BJ (cell line): ENCODE data around the gene PHAF1. TPM values are rescaled to one million over a fixed set of nuclear protein-coding genes. Genes with fewer than 3 reads are reported as not detected.

Source experiments
- CTCF ChIA-PET: fragments of 350-600 bp; formaldehyde crosslinking; extraction: SDS; loops from one replicate; lab custom pipeline; 2021; ENCODE audit warnings: antibody characterized with exemption, inconsistent platforms; lab: Yijun Ruan, JAX
- POLR2A ChIA-PET: fragments of 300-600 bp; sonication (Branson Sonifier 250); formaldehyde crosslinking; extraction: SDS; loops from one replicate; lab custom pipeline; 2021; ENCODE audit warnings: antibody characterized with exemption; lab: Charles Lee
- DNase-seq: peaks from one replicate; pipeline ENCODE4 v3.0.0-alpha.2; 2011; ENCODE audit warnings: low read depth
- H3K27me3 ChIP-seq: 2 replicates; pipeline ENCODE4 v1.6.0; 2011; ENCODE audit warnings: low read length; ENCODE audit not compliant: control insufficient read depth, insufficient read depth
- H3K36me3 ChIP-seq: 2 replicates; pipeline ENCODE4 v1.5.1; 2011; ENCODE audit warnings: low read length; ENCODE audit not compliant: control insufficient read depth, insufficient read depth
- H3K4me3 ChIP-seq: 2 replicates; pipeline ENCODE4 v1.5.1; 2011; ENCODE audit warnings: low read depth, mild to moderate bottlenecking, control low read depth, low read length
- CTCF ChIP-seq: IDR thresholded peaks from 2 replicates; pipeline ENCODE4 v1.5.1; 2011; ENCODE audit warnings: low read depth, mild to moderate bottlenecking, control low read depth, inconsistent platforms, low read length, moderate library complexity; ENCODE audit not compliant: insufficient read depth
- polyA plus RNA-seq: library from polyadenylated mRNA; depleted of rRNA; stranded (reverse); fragments of >200 nt; gene quantifications from 2 replicates; pipeline ENCODE4 v1.2.3, GENCODE V29; 2011

The PHAF1 gene
- polyA plus RNA-seq, 1 experiment = 27.7 TPM

- DNase-seq = peak; percentile 36
- POLR2A ChIA-PET = interaction anchor here (0.6 to 0.7 kb wide), 2 partner anchors 226 to 227 kb away, joined by 4 read pairs; no protein-coding TSS in a partner anchor
Measured at GRCh38 chr16:67101311-67102082, 8.2 kb upstream of the PHAF1 start.

GRCh38 chr16:67104061-67104460 is 5.7 kb upstream of the PHAF1 start:
- no peak for DNase-seq
- peak; percentile 45 for TF ChIP-seq CTCF
- H3K4me3 ChIP-seq = no peak overlapping the region
- H3K36me3 ChIP-seq = no peaks in the 10 kb centered on the region; the same call in 1 of the 2 replicates
- ChIA-PET POLR2A (no interaction called here), CTCF (interaction anchor here (1.0 to 4.2 kb wide), 6 partner anchors 51 to 150 kb away, joined by 3 to 23 read pairs (median 4); partner anchors contain the start of genes FBXL8 and TRADD)
- no peaks in the 10 kb centered on the region for H3K27me3 ChIP-seq

More at GRCh38 chr16:67101311-67102082, 8.2 kb upstream of the PHAF1 start:
- Histone ChIP-seq H3K27me3 (no peaks in the 10 kb centered on the region), H3K4me3 (no peak overlapping the region), H3K36me3 (no peaks in the 10 kb centered on the region; the same call in 1 of the 2 replicates)
- no peak for TF ChIP-seq CTCF
- CTCF ChIA-PET = interaction anchor here (0.7 to 4.2 kb wide), 24 partner anchors 9 to 206 kb away, joined by 3 to 67 read pairs (median 4); partner anchors contain the start of genes B3GNT9 and CES4A

GRCh38 chr16:67104845-67105244 is 4.9 kb upstream of the PHAF1 start:
- no peak for DNase-seq
- ChIA-PET CTCF (interaction anchor here (1.2 kb wide), 1 partner anchor 55 kb away, joined by 3 read pairs; the partner anchor contains the start of genes FBXL8 and TRADD), POLR2A (no interaction called here)
- H3K4me3 ChIP-seq = no peak overlapping the region
- no peaks in the 10 kb centered on the region for H3K36me3 ChIP-seq
- no peaks in the 10 kb centered on the region for H3K27me3 ChIP-seq
- no peak for TF ChIP-seq CTCF

GRCh38 chr16:67105246-67105645 is 4.5 kb upstream of the PHAF1 start:
- ChIA-PET POLR2A (no interaction called here), CTCF (interaction anchor here (0.7 to 2.5 kb wide), 3 partner anchors 22 to 55 kb away, joined by 3 to 14 read pairs (median 4); partner anchors contain the start of genes FBXL8 and TRADD)
- no peak for TF ChIP-seq CTCF
- DNase-seq = no peak
- Histone ChIP-seq H3K27me3 (no peaks in the 10 kb centered on the region), H3K4me3 (no peak overlapping the region), H3K36me3 (no peaks in the 10 kb centered on the region)

- POLR2A ChIA-PET = no interaction called here
- CTCF ChIA-PET = interaction anchor here (0.7 to 2.5 kb wide), 3 partner anchors 22 to 145 kb away, joined by 3 to 14 read pairs (median 4); partner anchors contain the start of gene CES3
- no peaks in the 10 kb centered on the region for H3K27me3 ChIP-seq
- no peak for DNase-seq
- TF ChIP-seq CTCF = no peak
- no peaks in the 10 kb centered on the region for H3K36me3 ChIP-seq
- no peak overlapping the region for H3K4me3 ChIP-seq
Measured at GRCh38 chr16:67105881-67106280, 3.9 kb upstream of the PHAF1 start.
